Measurements from ENCODE around the gene TERB2. TPM values are rescaled to one million over a fixed set of nuclear protein-coding genes. Genes with fewer than 3 reads are reported as not detected.

The TERB2 gene
- not detected in 5 replicates for total RNA-seq (2022; extraction: Qiagen RNA extraction; ENCODE audit: low read depth)

GRCh38 chr15:44956388-44956787 lies at the start of gene TERB2:
Gene TERB2, plus strand, starts transcription at chr15:44956687. Its CDS starts 32 bp downstream, at chr15:44956719.

GRCh38 chr15:45022871-45023658 lies 66.6 kb downstream of the TERB2 start, which contains the start of gene SORD:
Gene SORD, plus strand, starts transcription at chr15:45023195. Its CDS starts 89 bp downstream, at chr15:45023284.

Other genes starting within 250 kb of the TERB2 start
- 0.10 to 0.24 TPM (median 0.13 TPM) in 4 of 5 replicates, not detected in the other for gene PATL2, start 245.4 kb upstream of the TERB2 start, total RNA-seq (2022; extraction: Qiagen RNA extraction; ENCODE audit: low read depth)
- gene B2M, start 245.2 kb upstream of the TERB2 start, total RNA-seq (2022; extraction: Qiagen RNA extraction; ENCODE audit: low read depth), result 414 to 543 TPM (median 447 TPM) in 5 replicates
- 3.9 to 7.3 TPM (median 5.3 TPM) in 5 replicates for gene TRIM69, start 220.2 kb upstream of the TERB2 start, total RNA-seq (2022; extraction: Qiagen RNA extraction; ENCODE audit: low read depth)
- 30.5 to 36.1 TPM (median 32.7 TPM) in 5 replicates for gene SORD, start 66.5 kb downstream of the TERB2 start, total RNA-seq (2022; extraction: Qiagen RNA extraction; ENCODE audit: low read depth)
- 0.01 to 0.03 TPM (median 0.03 TPM) in 4 of 5 replicates, not detected in the other for gene DUOX2, start 157.5 kb downstream of the TERB2 start, total RNA-seq (2022; extraction: Qiagen RNA extraction; ENCODE audit: low read depth)
- not detected in 5 replicates for gene DUOXA2, start 157.6 kb downstream of the TERB2 start, total RNA-seq (2022; extraction: Qiagen RNA extraction; ENCODE audit: low read depth)
- 0.09 to 0.19 TPM (median 0.11 TPM) in 4 of 5 replicates, not detected in the other for gene DUOXA1, start 173.2 kb downstream of the TERB2 start, total RNA-seq (2022; extraction: Qiagen RNA extraction; ENCODE audit: low read depth)
- not detected in 5 replicates for gene DUOX1, start 173.3 kb downstream of the TERB2 start, total RNA-seq (2022; extraction: Qiagen RNA extraction; ENCODE audit: low read depth)
- 0.35 to 1.0 TPM (median 0.80 TPM) in 5 replicates for gene SHF, start 231.3 kb downstream of the TERB2 start, total RNA-seq (2022; extraction: Qiagen RNA extraction; ENCODE audit: low read depth)

Measured in A549 treated with GW870086 at 1 μM for 4 hours (cell line).